ENCODE measurements around the gene ENPP3. TPM values are rescaled to one million over a fixed set of nuclear protein-coding genes. Genes with fewer than 3 reads are reported as not detected.

ENPP3 gene
- polyA plus RNA-seq, 1 donor from 2014 or later, result 0.50 TPM

DNA sequence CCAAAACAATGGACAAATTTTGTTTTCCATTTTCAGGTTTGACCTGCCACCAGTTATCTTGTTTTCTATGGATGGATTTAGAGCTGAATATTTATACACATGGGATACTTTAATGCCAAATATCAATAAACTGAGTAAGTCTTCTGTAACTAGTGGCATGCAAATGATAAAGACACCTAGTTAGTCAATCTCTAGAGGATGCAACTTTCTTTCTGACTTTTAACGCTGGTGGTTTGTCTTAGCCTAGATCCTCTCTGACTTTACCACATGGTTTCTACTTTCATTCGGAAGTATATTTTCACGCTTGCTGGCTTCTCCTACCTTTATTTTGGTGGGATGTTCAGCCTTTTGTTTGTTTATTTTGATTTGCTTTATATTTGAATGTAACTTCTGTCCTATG is 21.2 kb downstream of the ENPP3 start:
- Histone ChIP-seq H3K79me2 (replicated peaks; ENCODE audit: insufficient read depth, low read length) (no peaks in the 10 kb centered on the region), H3F3A (ENCODE audit: insufficient read depth, low read length, poor library complexity, severe bottlenecking) (no peaks in the 10 kb centered on the region), H3K4me2 (ENCODE audit: low read length) (no peak overlapping the region), H3K9me2 (ENCODE audit: insufficient read depth, low read length) (no peaks in the 10 kb centered on the region), H3K27ac (ENCODE audit: low read length) (no peak overlapping the region), H3K9me3 (ENCODE audit: low read length) (no peaks in the 10 kb centered on the region), H4K20me1 (ENCODE audit: insufficient read depth) (no peaks in the 10 kb centered on the region), H3K4me3 (ENCODE audit: low read length) (no peak overlapping the region), H3K27me3 (ENCODE audit: insufficient read depth, low read depth, low read length) (no peaks in the 10 kb centered on the region), H3K9ac (ENCODE audit: low read length) (no peak overlapping the region), H3K36me3 (ENCODE audit: insufficient read depth, low read length) (no peaks in the 10 kb centered on the region), H2AFZ (ENCODE audit: low read depth, low read length) (no peak overlapping the region)
- TF ChIP-seq, protein P1, sequence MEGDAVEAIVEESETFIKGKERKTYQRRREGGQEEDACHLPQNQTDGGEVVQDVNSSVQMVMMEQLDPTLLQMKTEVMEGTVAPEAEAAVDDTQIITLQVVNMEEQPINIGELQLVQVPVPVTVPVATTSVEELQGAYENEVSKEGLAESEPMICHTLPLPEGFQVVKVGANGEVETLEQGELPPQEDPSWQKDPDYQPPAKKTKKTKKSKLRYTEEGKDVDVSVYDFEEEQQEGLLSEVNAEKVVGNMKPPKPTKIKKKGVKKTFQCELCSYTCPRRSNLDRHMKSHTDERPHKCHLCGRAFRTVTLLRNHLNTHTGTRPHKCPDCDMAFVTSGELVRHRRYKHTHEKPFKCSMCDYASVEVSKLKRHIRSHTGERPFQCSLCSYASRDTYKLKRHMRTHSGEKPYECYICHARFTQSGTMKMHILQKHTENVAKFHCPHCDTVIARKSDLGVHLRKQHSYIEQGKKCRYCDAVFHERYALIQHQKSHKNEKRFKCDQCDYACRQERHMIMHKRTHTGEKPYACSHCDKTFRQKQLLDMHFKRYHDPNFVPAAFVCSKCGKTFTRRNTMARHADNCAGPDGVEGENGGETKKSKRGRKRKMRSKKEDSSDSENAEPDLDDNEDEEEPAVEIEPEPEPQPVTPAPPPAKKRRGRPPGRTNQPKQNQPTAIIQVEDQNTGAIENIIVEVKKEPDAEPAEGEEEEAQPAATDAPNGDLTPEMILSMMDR (IDR thresholded peaks at IDR 0.05; ENCODE audit: poor library complexity, severe bottlenecking), result no peak
- TF ChIP-seq, protein P2, sequence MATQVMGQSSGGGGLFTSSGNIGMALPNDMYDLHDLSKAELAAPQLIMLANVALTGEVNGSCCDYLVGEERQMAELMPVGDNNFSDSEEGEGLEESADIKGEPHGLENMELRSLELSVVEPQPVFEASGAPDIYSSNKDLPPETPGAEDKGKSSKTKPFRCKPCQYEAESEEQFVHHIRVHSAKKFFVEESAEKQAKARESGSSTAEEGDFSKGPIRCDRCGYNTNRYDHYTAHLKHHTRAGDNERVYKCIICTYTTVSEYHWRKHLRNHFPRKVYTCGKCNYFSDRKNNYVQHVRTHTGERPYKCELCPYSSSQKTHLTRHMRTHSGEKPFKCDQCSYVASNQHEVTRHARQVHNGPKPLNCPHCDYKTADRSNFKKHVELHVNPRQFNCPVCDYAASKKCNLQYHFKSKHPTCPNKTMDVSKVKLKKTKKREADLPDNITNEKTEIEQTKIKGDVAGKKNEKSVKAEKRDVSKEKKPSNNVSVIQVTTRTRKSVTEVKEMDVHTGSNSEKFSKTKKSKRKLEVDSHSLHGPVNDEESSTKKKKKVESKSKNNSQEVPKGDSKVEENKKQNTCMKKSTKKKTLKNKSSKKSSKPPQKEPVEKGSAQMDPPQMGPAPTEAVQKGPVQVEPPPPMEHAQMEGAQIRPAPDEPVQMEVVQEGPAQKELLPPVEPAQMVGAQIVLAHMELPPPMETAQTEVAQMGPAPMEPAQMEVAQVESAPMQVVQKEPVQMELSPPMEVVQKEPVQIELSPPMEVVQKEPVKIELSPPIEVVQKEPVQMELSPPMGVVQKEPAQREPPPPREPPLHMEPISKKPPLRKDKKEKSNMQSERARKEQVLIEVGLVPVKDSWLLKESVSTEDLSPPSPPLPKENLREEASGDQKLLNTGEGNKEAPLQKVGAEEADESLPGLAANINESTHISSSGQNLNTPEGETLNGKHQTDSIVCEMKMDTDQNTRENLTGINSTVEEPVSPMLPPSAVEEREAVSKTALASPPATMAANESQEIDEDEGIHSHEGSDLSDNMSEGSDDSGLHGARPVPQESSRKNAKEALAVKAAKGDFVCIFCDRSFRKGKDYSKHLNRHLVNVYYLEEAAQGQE (IDR thresholded peaks at IDR 0.05; ENCODE audit: borderline replicate concordance), result no peak
- no peak for TF ChIP-seq EP300 (conservative IDR thresholded peaks at IDR 0.05; ENCODE audit: poor library complexity, severe bottlenecking)
- no peak for TF ChIP-seq POLR2AphosphoS5 (IDR thresholded peaks at IDR 0.05)
- TF ChIP-seq SMC3 (conservative IDR thresholded peaks at IDR 0.05; ENCODE audit: poor library complexity), result no peak
- no peak for TF ChIP-seq RAD21 (conservative IDR thresholded peaks at IDR 0.05)
- TF ChIP-seq MXI1 (conservative IDR thresholded peaks at IDR 0.05; ENCODE audit: poor library complexity, severe bottlenecking), result no peak
- TF ChIP-seq TAF1 (IDR thresholded peaks at IDR 0.05; ENCODE audit: low read depth), result no peak
- TF ChIP-seq EZH2 (IDR thresholded peaks at IDR 0.05; ENCODE audit: borderline replicate concordance, insufficient read depth, low read length, poor library complexity, severe bottlenecking), result no peak

DNA sequence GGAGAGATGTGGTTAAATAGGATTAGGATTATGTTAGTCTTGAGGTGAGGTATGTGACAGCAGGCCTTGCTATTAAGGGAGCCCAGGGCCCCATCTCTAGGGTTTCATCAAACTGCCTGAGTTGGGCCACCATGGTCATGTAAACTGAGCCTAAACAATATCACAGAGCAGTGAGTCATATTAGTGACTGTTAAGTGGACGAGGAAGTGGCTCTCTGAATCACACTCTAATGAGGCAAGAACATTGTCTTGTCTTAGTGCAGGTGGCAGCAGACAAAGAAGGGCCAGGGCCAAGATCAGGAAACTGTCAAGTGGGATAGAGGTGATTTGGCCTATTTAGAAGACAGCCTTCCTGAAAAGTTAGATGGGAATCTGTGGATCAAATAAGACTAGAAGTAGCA is 23.1 kb downstream of the ENPP3 start:
- Histone ChIP-seq H3K9me2 (ENCODE audit: insufficient read depth, low read length) (no peaks in the 10 kb centered on the region), H3K79me2 (replicated peaks; ENCODE audit: insufficient read depth, low read length) (no peaks in the 10 kb centered on the region), H2AFZ (ENCODE audit: low read depth, low read length) (no peak overlapping the region), H3K9me3 (ENCODE audit: low read length) (no peaks in the 10 kb centered on the region), H3K27me3 (ENCODE audit: insufficient read depth, low read depth, low read length) (no peaks in the 10 kb centered on the region), H3K9ac (ENCODE audit: low read length) (no peak overlapping the region), H3K27ac (ENCODE audit: low read length) (no peak overlapping the region), H4K20me1 (ENCODE audit: insufficient read depth) (no peaks in the 10 kb centered on the region), H3F3A (ENCODE audit: insufficient read depth, low read length, poor library complexity, severe bottlenecking) (no peaks in the 10 kb centered on the region), H3K4me2 (ENCODE audit: low read length) (no peak overlapping the region), H3K36me3 (ENCODE audit: insufficient read depth, low read length) (no peaks in the 10 kb centered on the region), H3K4me3 (ENCODE audit: low read length) (no peak overlapping the region)
- TF ChIP-seq, protein P2 (IDR thresholded peaks at IDR 0.05; ENCODE audit: borderline replicate concordance), result no peak
- TF ChIP-seq EP300 (conservative IDR thresholded peaks at IDR 0.05; ENCODE audit: poor library complexity, severe bottlenecking), result no peak
- no peak for TF ChIP-seq TAF1 (IDR thresholded peaks at IDR 0.05; ENCODE audit: low read depth)
- TF ChIP-seq MXI1 (conservative IDR thresholded peaks at IDR 0.05; ENCODE audit: poor library complexity, severe bottlenecking), result no peak
- TF ChIP-seq SMC3 (conservative IDR thresholded peaks at IDR 0.05; ENCODE audit: poor library complexity), result no peak
- TF ChIP-seq, protein P1 (IDR thresholded peaks at IDR 0.05; ENCODE audit: poor library complexity, severe bottlenecking), result no peak
- TF ChIP-seq POLR2AphosphoS5 (IDR thresholded peaks at IDR 0.05), result no peak
- no peak for TF ChIP-seq EZH2 (IDR thresholded peaks at IDR 0.05; ENCODE audit: borderline replicate concordance, insufficient read depth, low read length, poor library complexity, severe bottlenecking)
- no peak for TF ChIP-seq RAD21 (conservative IDR thresholded peaks at IDR 0.05)
